HG03439 (cell line): ENCODE data around the gene MAPK4.
"Not testable (repeated sequence)": the region's sequence is repeated elsewhere in the genome, so short reads cannot be mapped to it uniquely, and the experiment has no call there.

ENCODE experiments used
- ATAC-seq: cut with Tn5 transposase; IDR thresholded peaks from one replicate; pipeline ENCODE4 v1.9.1; 2021; ENCODE audit warnings: mild to moderate bottlenecking, moderate library complexity; ENCODE audit not compliant: unreplicated experiment

Gene MAPK4

DNA sequence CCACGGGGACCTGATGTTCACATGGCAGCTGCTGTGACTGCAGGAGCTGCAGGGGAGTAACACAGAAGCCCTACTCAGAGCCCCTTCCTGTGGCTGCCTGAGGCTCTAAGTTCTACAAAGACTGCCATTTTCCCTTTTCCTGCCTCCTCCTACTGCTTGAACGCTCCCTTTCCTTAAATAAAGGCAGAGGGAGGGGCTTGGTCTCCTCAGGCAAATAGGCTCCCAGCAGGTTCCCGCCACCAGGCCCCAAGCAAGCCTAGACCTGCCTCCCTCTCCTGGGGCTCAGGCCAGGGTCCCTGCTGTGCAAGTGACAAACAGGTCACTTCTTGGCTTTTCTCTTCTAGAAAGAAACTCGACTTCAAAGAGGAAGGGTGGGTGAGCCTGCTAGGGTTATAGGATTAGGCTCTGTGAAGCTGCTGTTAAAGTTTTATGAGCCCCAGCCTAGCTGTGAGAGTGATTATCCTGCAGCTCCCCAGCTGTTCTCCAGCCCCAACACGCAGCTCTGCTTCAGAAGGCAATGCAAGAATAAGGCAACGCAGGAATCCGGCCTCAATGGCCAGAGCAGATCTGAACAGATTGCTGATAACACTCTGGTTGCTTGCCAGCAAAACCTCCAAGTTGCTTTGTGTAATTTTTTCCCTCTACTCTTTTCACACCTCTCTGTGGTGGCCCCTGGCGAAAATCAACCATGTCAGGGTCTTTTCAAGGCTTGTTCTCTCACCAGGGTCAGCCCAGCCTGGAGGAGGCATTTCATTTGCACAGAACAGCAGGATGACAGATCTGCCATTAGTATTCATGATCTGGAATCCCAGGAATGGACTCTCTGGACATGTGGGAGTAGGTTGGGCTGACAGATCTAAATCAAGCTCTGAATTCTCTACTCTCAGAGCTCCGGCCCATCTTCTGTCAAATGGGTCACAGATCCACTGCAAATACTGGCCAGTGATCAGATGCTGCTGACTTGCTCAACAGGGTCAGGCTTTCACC lies 188.6 kb downstream of the MAPK4 start:
- ATAC-seq = no peak

DNA sequence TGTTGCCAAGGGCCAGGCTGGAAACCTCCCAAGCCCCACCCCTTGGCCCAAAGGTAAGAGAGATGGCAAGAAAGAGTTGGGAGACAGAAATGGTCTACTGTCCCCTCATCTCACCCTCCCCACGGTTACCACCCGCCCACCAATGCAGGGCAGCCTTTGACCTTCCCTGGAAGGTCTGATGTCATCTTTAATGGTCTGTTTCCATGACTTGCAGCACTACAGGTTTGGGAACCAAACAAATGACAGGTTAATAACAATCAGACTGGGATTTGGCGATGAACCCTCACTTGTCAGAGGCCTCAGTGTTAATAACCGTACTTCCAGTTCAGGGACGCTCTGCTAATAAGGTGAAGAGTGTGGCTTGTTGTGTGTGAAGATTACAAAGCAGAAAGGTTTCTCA lies 189.5 kb downstream of the MAPK4 start:
- ATAC-seq = no peak

DNA sequence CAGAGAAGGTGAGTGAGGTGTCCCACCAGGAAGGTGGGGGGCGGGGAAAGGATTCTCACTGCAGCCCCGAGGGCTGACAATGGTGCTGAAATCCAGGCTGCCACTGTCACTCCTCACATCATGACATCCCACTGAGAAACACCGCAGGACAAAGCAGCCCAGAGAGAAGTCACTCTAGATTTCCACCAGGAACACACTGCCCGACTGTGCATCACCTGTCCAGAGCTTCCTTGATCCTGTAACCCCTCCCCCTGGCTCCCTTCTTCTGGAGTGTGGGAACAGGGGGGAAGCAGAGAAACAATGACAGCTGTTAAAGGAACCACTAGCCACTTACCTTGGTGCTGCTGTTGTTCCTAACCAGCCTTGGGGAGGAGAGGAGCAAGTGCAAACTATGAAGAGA lies 190.1 kb downstream of the MAPK4 start:
- ATAC-seq = no peak

DNA sequence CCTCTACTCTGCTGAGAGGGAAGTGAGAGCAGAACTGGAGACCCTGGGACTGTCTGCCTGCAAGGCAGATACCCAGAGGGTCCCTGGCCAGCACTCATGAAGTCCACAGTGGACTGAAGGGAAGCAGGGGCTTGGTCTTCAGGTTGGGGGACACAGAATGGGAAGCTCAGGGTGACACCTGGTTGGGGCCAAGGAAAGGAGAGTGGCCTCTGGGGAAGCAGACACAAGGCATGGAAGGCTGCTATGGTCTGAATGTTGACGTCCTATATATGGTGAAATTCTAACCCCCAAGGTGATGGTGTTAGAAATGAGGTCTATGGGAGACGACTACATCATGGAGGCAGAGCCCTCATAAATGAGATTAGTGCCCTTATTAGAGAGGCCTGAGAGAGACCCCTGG lies 190.7 kb downstream of the MAPK4 start:
- no peak for ATAC-seq

DNA sequence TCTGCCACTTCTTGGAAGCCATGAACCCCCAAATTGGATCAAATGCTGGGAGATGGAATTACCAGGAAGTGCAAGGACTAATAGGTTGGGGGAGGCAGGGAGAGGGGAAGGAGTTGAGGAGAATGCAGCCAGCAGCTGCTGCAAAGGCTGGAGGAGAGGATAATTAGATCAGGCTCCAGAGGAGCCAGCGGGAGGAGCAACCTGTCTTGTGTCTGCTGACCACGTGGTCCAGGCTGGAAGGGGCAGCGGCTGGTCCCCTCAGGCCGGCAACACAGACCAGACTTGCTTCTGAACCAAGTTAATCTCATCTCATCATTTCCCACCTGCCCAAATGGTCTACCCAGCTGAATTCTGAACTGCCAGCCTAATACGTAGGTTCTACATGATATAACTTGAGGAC lies 191.6 kb downstream of the MAPK4 start:
- no peak for ATAC-seq

DNA sequence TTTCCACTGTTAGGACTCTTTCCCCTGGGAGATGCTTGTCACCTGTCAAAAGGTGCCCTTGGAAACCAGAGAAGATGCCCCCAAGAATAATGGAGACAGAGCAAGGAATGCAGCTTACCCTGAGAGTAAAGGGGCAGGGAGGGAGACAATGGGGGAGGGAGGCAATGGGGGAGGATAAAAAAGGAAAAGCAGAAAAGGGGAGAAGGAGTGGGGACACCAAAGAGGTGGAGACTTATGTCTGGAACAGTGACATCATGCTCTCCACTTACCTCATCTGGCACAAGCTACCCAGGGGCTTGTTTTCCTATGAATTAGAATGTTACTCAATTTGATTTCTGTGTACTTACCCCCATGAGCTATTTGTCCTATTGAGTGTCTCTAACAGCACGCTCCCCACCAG lies 192.1 kb downstream of the MAPK4 start:
- no peak for ATAC-seq

DNA sequence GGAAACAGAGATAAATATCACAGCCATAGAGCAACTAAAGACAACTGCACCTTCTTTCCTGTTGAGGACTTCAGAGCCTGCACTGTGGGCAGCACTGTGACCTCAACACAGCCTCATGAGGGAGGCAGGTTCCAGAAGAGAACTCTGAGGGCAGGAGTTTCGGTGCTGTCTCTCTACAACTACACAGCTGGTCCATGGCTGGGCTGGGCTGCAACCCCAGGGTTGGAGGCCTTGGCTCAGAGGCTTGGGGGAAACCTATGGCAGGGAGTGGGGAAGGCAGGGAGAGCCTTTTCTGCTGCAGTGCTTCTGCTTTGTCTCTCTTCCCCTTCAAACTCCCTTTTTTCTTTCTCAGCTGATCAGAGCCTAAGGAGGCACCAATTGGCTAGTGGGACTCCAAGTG lies 193.4 kb downstream of the MAPK4 start:
- ATAC-seq = no peak

DNA sequence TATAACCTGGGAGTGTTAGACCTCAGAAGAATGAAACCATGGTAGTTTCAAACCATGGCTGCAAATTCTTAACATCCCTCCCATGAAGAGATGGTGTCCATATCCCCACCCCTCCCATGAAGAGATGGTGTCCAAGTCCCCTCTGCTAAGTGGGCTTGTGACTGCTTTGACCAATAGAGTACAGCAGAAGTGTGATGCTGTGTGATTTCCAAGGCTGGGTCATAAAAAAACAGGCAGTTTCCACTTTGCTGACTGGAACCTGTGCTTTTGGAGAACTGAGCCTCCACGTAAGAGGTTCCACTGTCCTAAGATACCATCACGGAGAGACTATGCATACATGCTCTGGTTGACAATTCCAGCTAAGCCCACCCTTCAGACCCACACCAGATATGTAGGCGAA lies 194.4 kb downstream of the MAPK4 start:
- ATAC-seq = no peak

DNA sequence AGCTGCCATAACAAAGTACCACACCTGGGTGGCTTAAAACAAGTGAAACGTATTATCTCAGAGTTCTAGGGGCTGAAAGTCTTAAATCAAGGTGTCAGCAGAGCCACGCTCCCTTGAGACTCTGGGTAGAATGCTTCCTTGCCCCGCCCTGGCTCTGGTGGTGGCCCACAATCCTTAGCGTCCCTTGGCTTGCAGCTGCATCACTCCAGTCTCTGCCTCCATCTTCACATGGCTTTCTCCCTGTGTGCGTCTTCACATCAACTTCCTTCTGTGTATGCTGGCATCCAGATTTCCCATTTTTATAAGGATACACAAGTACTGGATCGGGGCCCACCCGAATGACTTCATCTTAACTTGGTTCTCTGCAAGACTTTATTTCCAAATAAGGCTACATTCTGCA lies 197.5 kb downstream of the MAPK4 start:
- no peak for ATAC-seq

DNA sequence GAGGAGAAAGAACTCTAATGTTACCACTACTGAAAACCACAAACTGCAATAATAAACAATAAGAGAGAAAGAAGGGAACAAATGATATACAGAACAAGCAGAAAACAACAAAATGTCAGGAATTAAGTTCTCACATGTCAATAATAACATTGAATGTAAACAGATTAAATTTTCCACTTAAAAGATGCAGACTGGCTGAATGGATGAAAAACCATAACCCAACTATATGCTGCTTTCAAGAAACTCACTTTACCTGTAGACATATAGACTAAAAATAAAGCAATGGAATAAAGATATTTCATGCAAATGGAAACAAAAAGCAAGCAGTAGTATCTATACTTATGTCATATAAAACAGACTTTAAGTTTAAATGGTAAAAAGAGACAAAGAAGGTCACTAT lies 209.6 kb downstream of the MAPK4 start:
- no peak for ATAC-seq

DNA sequence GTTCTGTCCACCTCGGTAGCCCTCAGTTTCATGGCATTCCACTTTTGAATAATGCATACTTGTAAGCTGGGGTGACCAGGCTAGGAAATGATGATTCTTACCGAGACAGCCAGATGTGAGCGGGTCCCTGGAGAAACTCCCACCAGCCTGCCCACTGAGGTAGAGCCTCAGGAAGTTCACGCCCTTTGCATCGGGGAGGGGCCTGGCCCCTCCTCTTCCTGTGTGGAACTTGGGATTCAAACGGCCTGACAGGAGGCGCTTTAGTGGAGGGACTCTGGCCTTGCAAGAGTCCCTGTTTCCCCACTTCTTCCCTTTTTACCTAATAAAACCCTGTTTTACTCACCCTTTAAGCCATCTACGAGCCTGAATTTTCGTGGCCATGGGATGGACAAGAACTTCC lies 215.3 kb downstream of the MAPK4 start:
- no peak for ATAC-seq

DNA sequence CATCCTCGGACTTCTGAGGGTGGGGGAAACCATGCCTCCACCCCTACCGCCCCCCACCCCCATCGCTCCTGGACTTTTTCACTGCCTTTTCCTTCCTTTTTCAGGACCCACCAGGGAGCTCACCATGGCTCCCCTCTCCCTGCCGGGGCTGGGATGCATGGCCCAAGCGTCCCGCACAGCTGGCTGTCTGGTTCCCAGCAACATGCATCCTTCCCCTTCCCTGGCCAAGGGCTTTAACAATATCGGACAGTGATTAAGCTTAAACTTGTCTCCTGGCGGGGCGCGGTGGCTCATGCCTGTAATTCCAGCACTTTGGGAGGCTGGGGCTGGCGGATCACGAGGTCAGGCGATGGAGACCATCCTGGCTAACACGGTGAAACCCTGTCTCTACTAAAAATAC lies 215.8 kb downstream of the MAPK4 start:
- ATAC-seq = no peak

DNA sequence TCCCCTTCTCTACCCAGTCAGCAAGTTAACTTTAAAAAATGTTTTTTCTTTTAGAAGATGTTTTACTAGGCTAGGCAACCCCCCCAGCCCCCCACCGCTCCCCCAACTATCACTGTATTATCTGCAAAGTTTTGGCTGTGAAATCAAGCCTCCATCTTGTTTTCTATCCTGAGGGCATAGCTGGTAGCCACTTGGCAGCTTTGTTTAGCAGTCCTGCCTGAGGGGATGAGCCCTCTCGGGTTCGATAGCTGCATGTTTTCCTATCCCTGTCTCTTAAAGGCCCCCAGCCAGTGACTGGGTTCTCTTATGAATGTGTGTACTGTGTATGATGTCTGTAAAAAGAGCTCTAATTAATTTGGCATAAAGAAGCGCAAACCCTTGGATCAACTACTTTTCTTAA lies 216.5 kb downstream of the MAPK4 start:
- no peak for ATAC-seq

DNA sequence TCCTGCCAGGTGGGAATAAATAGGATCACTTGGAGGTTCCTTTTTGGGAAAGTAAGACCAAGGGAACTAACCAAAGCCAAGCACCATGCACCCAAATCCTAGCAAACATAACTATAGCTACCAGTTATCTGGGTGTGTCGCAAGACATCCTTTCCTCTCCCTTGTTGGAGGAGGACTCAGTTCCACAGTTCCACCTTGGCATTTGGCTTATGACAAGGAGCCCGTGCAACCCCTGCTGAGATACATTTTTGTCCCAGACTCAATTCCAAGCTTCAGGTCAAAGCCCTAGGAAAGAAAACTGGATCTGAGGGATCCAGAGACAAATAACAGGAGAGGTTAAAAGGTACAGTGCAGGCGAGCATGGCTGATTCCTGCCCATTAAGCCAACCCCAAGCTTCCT lies 219.1 kb downstream of the MAPK4 start:
- not testable (repeated sequence) for ATAC-seq
